Osteocyte (in vitro differentiated cells): Measurements from ENCODE around the gene MYOZ2. TPM values are rescaled to one million over a fixed set of nuclear protein-coding genes. Genes with fewer than 3 reads are reported as not detected.

ENCODE experiments used
- DNase-seq: peaks from one replicate; pipeline ENCODE4 v3.0.0; 2021; ENCODE audit warnings: mixed read lengths; ENCODE audit not compliant: unreplicated experiment; ENCODE audit errors: extremely low spot score
- H3K27ac Mint-ChIP-seq: one replicate; pipeline ENCODE4 v1.8.0; 2021; ENCODE audit warnings: mild to moderate bottlenecking, mixed read lengths; ENCODE audit not compliant: unreplicated experiment
- H3K27me3 Mint-ChIP-seq: one replicate; pipeline ENCODE4 v1.8.0; 2021; ENCODE audit warnings: mixed read lengths; ENCODE audit not compliant: unreplicated experiment
- H3K36me3 Mint-ChIP-seq: one replicate; pipeline ENCODE4 v1.8.0; 2021; ENCODE audit warnings: mixed read lengths; ENCODE audit not compliant: unreplicated experiment
- H3K4me1 Mint-ChIP-seq: one replicate; pipeline ENCODE4 v1.8.0; 2021; ENCODE audit warnings: mixed read lengths; ENCODE audit not compliant: unreplicated experiment
- H3K4me3 Mint-ChIP-seq: one replicate; pipeline ENCODE4 v1.8.0; 2021; ENCODE audit warnings: mild to moderate bottlenecking, moderate library complexity, mixed read lengths; ENCODE audit not compliant: unreplicated experiment
- H3K9me3 Mint-ChIP-seq: one replicate; pipeline ENCODE4 v1.8.0; 2021; ENCODE audit warnings: mixed read lengths; ENCODE audit not compliant: unreplicated experiment
- total RNA-seq: library from RNA; stranded (reverse); gene quantifications from 2 replicates; pipeline ENCODE4 v1.2.1, GENCODE V29; 2021
- TF ChIP-seq, protein P1 (sequence below): fragments of 200-600 bp; sonication (generic); IDR thresholded peaks from 2 replicates; pipeline ENCODE4 v1.5.0; 2021; ENCODE audit warnings: antibody characterized with exemption, mild to moderate bottlenecking, moderate library complexity

Gene MYOZ2
- total RNA-seq, 1 donor from 2014 or later = not detected

DNA sequence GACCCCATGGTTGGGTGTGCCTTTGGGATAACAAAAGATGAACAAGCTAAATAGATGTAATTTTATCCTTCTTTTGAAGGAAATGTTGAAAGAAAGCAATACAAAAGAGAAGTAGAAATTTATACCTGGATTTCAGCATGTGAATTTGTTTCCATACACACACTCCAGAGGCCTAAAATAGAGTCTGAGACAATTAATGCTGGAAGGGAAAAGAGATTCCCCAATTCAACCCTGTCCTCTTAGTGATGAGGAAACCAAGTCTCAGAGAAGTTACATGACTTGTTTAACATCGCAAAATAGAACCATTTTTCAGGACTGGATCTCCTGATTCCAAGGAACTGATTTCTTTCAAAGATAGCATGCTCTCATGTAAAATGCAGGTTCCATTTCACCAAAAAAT lies 37.3 kb upstream of the MYOZ2 start:
- H3K9me3 Mint-ChIP-seq = no peaks in the 10 kb centered on the region
- H3K4me3 Mint-ChIP-seq = no peak overlapping the region
- no peak for DNase-seq
- no peak overlapping the region for H3K27ac Mint-ChIP-seq
- H3K27me3 Mint-ChIP-seq = no peaks in the 10 kb centered on the region
- peaks cover 15% of the 10 kb centered on the region for H3K4me1 Mint-ChIP-seq
- TF ChIP-seq, protein P1, sequence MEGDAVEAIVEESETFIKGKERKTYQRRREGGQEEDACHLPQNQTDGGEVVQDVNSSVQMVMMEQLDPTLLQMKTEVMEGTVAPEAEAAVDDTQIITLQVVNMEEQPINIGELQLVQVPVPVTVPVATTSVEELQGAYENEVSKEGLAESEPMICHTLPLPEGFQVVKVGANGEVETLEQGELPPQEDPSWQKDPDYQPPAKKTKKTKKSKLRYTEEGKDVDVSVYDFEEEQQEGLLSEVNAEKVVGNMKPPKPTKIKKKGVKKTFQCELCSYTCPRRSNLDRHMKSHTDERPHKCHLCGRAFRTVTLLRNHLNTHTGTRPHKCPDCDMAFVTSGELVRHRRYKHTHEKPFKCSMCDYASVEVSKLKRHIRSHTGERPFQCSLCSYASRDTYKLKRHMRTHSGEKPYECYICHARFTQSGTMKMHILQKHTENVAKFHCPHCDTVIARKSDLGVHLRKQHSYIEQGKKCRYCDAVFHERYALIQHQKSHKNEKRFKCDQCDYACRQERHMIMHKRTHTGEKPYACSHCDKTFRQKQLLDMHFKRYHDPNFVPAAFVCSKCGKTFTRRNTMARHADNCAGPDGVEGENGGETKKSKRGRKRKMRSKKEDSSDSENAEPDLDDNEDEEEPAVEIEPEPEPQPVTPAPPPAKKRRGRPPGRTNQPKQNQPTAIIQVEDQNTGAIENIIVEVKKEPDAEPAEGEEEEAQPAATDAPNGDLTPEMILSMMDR = no peak
- no peaks in the 10 kb centered on the region for H3K36me3 Mint-ChIP-seq

DNA sequence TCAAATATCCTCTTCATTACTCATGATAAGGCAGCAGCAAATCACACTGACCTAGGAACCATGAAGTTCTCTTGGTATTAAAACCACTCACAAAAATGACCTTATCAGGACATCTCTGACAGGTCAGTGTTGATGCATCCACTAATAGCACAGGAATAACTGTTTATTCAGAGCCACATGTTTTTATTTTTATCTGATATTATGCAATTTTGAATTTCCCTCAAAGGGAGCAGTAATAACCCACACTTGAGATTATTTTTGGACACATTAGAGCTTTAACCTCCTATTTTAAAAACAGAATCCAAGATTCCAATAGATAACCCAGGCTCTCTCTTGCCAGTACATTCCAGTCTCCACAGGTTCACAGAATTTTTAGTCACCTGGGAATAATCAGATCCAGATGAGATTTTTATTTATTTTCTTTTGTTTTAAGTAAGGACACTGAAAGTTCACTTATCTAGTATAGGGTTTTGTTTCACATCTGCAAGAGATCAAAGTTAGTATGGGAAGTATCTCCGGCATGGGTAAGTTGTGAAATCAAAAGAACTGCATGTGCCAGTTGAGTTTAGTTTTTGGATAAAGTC lies 36.3 kb upstream of the MYOZ2 start:
- peaks cover 22% of the 10 kb centered on the region for H3K4me1 Mint-ChIP-seq

DNA sequence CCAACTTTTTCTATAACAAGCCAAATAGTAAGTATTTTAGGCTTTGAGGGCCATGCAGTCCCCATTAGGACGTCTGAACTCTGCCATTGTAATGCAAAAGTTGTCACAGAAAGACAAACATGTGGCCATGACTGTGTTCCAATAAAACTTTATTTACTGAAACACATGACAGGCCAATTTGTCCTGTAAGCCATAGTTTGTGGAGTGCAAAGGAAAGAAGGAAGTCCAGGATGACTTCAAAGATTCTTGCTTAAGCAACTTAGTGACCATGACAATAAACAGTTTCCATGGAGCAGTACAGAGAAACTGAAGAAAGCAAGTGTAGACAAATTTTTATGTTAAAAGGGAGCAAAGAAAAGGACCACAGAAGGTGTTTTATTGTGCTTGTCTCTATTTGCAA lies 35.0 kb upstream of the MYOZ2 start:
- Mint-ChIP-seq H3K36me3 (no peaks in the 10 kb centered on the region), H3K4me1 (peaks cover 25% of the 10 kb centered on the region), H3K4me3 (no peak overlapping the region), H3K27me3 (no peaks in the 10 kb centered on the region), H3K27ac (no peak overlapping the region), H3K9me3 (no peaks in the 10 kb centered on the region)
- no peak for DNase-seq
- TF ChIP-seq, protein P1 = no peak

More for the DNA sequence above, 36.3 kb upstream of the MYOZ2 start:
- Mint-ChIP-seq H3K9me3 (no peaks in the 10 kb centered on the region), H3K36me3 (no peaks in the 10 kb centered on the region), H3K4me3 (no peak overlapping the region), H3K27ac (no peak overlapping the region), H3K27me3 (no peaks in the 10 kb centered on the region)
- no peak for DNase-seq
- TF ChIP-seq, protein P1 = no peak

DNA sequence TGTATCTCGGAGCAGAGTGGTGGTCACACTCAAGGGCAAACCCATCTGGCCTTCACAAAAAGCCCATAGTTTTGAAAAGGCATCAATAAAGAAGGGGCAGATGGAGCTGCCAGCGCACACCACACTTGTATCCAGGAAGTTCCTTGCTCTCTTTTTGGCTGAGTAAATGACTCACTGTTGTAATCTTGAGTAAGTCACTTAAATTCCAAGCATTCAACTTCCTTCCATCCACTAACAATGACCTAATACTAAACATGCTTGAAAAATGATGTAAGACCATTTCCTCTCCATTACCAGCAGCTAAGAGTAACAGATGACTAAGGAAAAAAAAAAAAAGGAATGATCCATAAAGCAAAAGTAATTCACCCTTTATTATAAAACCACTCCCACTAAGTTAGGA lies 32.4 kb upstream of the MYOZ2 start:
- TF ChIP-seq, protein P1 = no peak
- no peak for DNase-seq
- no peak overlapping the region for H3K4me3 Mint-ChIP-seq
- H3K4me1 Mint-ChIP-seq = peaks cover 32% of the 10 kb centered on the region
- no peaks in the 10 kb centered on the region for H3K27me3 Mint-ChIP-seq
- no peaks in the 10 kb centered on the region for H3K9me3 Mint-ChIP-seq
- H3K27ac Mint-ChIP-seq = peak overlapping the region; percentile 91
- H3K36me3 Mint-ChIP-seq = no peaks in the 10 kb centered on the region

DNA sequence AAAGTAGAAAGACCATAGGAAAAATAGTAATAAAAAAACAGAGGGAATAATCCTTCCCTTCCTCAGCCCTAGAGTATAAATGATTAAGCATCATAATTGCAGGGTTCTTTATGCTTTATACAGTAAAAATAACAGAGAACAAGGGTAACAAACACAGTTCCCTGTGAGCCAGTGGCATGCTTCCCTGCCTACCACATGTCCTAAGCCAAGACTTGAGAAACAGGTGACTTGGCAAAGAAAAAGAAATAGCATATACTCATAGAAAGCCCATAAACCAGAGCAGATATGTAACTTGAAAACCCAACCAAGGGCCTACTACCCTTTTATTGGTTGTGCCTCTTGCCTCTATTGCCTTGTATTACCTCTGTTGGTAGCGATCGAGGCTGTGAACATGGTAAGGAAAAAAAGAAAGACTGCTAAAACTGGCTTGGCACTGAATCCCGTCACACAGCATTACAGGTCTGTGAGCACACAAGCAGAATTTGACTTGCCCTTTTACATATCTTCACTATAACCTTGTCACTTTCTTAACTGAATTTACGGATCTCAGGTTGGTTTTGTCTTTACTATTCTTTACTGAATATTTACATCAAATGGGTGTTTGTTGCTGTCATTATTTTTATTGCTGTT lies 30.9 kb upstream of the MYOZ2 start:
- Mint-ChIP-seq H3K4me1 (peaks cover 23% of the 10 kb centered on the region), H3K9me3 (no peaks in the 10 kb centered on the region), H3K27me3 (no peaks in the 10 kb centered on the region), H3K4me3 (no peak overlapping the region), H3K36me3 (no peaks in the 10 kb centered on the region), H3K27ac (no peak overlapping the region)
- no peak for DNase-seq
- TF ChIP-seq, protein P1 = no peak
